WTC11 (cell line): ENCODE data around the gene NTRK2.

Source experiments
- CREB1 ChIP-seq: sonication (generic); formaldehyde crosslinking; IDR thresholded peaks from 2 replicates; pipeline ENCODE4 v1.8.0; 2023; ENCODE audit warnings: mild to moderate bottlenecking, missing genetic modification reagents
- FOXK1 ChIP-seq: sonication (generic); formaldehyde crosslinking; IDR thresholded peaks from 2 replicates; pipeline ENCODE4 v1.8.0; 2022; ENCODE audit warnings: mild to moderate bottlenecking, moderate library complexity, missing genetic modification reagents
- SOX15 ChIP-seq: fragments of 250-450 bp; sonication (Bioruptor Pico); IDR thresholded peaks from 2 replicates; pipeline ENCODE4 v1.9.0; 2021; ENCODE audit warnings: mild to moderate bottlenecking
- SP1 ChIP-seq: sonication (generic); formaldehyde crosslinking; conservative IDR thresholded peaks from 2 replicates; pipeline ENCODE4 v1.8.1; 2022; ENCODE audit warnings: missing genetic modification reagents
- TP53 ChIP-seq: sonication (generic); formaldehyde crosslinking; IDR thresholded peaks from 2 replicates; pipeline ENCODE4 v1.8.1; 2023; ENCODE audit warnings: mild to moderate bottlenecking, missing genetic modification reagents
- ZBTB21 ChIP-seq: sonication (generic); formaldehyde crosslinking; IDR thresholded peaks from 2 replicates; pipeline ENCODE4 v1.8.1; 2023; ENCODE audit warnings: mild to moderate bottlenecking, missing genetic modification reagents, borderline replicate concordance
- TF ChIP-seq, protein P1 (sequence below): sonication (generic); formaldehyde crosslinking; IDR thresholded peaks from 2 replicates; pipeline ENCODE4 v1.8.1; 2022; ENCODE audit warnings: low read depth, missing genetic modification reagents, borderline replicate concordance
- TF ChIP-seq, protein P2 (sequence below): fragments of 200-600 bp; IDR thresholded peaks from 2 replicates; pipeline ENCODE4 v1.8.0; 2022; ENCODE audit warnings: antibody characterized with exemption
- TF ChIP-seq, protein P3 (sequence below): sonication (generic); formaldehyde crosslinking; IDR thresholded peaks from 2 replicates; pipeline ENCODE4 v1.8.1; 2022; ENCODE audit warnings: mild to moderate bottlenecking, missing genetic modification reagents, moderate library complexity, borderline replicate concordance

DNA sequence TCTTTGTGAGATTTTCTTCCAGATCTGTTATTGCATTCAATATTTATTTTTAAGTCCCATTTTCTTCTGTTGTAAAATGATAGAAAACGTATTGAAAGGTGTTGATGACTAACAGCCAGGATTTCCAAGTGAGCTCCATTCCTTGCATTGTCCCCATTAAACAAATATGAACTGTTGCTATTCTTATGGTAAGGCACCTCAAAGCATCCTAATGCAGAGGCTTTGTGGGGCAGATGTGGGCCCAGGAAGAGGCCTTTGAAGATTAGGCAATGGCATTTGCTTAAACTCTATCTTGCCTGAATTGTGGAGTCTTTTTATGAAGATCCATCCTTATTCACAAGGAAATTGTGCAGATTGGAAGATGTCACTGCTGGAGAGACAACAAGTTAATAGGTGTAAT lies 38.9 kb downstream of the NTRK2 start:
- TF ChIP-seq FOXK1 (CRISPR knock-in tag), result no peak
- no peak for TF ChIP-seq TP53 (CRISPR knock-in tag)
- TF ChIP-seq, protein P1, sequence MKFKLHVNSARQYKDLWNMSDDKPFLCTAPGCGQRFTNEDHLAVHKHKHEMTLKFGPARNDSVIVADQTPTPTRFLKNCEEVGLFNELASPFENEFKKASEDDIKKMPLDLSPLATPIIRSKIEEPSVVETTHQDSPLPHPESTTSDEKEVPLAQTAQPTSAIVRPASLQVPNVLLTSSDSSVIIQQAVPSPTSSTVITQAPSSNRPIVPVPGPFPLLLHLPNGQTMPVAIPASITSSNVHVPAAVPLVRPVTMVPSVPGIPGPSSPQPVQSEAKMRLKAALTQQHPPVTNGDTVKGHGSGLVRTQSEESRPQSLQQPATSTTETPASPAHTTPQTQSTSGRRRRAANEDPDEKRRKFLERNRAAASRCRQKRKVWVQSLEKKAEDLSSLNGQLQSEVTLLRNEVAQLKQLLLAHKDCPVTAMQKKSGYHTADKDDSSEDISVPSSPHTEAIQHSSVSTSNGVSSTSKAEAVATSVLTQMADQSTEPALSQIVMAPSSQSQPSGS (CRISPR knock-in tag), result no peak
- TF ChIP-seq, protein P2, sequence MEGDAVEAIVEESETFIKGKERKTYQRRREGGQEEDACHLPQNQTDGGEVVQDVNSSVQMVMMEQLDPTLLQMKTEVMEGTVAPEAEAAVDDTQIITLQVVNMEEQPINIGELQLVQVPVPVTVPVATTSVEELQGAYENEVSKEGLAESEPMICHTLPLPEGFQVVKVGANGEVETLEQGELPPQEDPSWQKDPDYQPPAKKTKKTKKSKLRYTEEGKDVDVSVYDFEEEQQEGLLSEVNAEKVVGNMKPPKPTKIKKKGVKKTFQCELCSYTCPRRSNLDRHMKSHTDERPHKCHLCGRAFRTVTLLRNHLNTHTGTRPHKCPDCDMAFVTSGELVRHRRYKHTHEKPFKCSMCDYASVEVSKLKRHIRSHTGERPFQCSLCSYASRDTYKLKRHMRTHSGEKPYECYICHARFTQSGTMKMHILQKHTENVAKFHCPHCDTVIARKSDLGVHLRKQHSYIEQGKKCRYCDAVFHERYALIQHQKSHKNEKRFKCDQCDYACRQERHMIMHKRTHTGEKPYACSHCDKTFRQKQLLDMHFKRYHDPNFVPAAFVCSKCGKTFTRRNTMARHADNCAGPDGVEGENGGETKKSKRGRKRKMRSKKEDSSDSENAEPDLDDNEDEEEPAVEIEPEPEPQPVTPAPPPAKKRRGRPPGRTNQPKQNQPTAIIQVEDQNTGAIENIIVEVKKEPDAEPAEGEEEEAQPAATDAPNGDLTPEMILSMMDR, result no peak
- no peak for TF ChIP-seq SP1 (CRISPR knock-in tag)
- TF ChIP-seq SOX15 (CRISPR knock-in tag), result no peak
- no peak for TF ChIP-seq ZBTB21 (CRISPR knock-in tag)
- no peak for TF ChIP-seq CREB1 (CRISPR knock-in tag)
- TF ChIP-seq, protein P3, sequence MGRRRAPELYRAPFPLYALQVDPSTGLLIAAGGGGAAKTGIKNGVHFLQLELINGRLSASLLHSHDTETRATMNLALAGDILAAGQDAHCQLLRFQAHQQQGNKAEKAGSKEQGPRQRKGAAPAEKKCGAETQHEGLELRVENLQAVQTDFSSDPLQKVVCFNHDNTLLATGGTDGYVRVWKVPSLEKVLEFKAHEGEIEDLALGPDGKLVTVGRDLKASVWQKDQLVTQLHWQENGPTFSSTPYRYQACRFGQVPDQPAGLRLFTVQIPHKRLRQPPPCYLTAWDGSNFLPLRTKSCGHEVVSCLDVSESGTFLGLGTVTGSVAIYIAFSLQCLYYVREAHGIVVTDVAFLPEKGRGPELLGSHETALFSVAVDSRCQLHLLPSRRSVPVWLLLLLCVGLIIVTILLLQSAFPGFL (CRISPR knock-in tag), result no peak
